Tracheal epithelial cell (primary cell): Measurements from ENCODE around the gene SFI1. TPM values are rescaled to one million over a fixed set of nuclear protein-coding genes. Genes with fewer than 3 reads are reported as not detected.

Experiments used
- total RNA-seq: library from RNA; depleted of rRNA; stranded (reverse); fragments of >200 nt; gene quantifications from 2 replicates; pipeline ENCODE4 v1.2.1, GENCODE V29; 2014

Gene SFI1
- 6.6 and 12.5 TPM in 2 replicates for total RNA-seq

GRCh38 chr22:31496007-31496734, at the start of gene SFI1:
SFI1 (plus strand) TSS chr22:31496536; CDS start chr22:31508285, 11,749 bp downstream.

DNA sequence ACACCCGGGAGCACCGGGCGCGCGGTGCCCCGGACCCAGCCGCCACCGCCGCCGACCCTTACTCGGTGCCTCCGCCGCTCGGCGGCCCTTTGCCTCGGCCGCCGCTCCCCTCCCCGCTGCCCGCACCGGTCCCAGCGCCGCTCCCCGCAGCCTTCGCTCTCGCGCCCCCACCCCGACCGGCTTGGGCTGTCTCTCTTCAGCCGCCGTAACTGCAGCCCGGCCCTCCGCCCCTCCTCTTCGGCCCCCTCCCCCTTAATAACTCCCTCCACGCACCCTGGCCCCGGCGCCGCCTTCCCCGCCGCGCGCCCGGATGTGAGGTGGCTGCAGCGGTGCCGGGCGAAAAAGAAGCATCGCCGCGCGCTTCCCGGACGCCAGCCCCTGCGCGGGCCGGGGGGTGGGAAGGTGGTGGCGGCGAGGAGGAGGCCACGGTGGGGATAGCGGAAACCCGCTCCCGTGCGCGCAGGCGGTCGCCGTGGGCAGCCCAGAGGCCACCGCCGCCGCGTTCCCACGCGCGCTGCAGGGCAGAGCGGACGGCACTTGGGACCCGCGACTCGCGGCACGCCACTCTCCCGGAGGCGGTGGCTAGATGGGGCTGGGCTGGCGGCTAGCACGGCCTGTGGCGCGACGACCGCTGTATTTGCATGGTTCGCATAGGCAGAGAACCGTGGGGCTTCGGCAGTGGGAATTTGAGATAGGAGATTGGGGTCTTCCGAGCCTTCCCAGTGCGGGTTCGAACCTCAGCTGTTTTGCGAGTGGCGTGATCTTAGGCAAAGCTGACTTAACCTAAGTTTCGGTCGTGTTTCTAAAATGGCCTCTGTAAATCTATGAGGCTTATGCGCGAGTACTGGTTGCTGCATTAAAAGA, 6.5 kb upstream of the SFI1 start, which contains the start of gene EIF4ENIF1:
Gene EIF4ENIF1, minus strand, starts transcription at position 211 of the 864 bp plus-strand sequence. CDS start 1,124 bp downstream, outside the sequence.

GRCh38 chr22:31661851-31662667, 165.7 kb downstream of the SFI1 start, which contains the start of gene PISD:
PISD (minus strand) TSS chr22:31662215; CDS start chr22:31662208, 7 bp downstream.

Other genes starting within 250 kb of the SFI1 start
- gene PIK3IP1, start 204.0 kb upstream of the SFI1 start, total RNA-seq, result 12.6 and 32.0 TPM in 2 replicates
- 7.2 and 8.7 TPM in 2 replicates for gene PATZ1, start 150.2 kb upstream of the SFI1 start, total RNA-seq
- 63.5 and 74.2 TPM in 2 replicates for gene DRG1, start 96.9 kb upstream of the SFI1 start, total RNA-seq
- gene EIF4ENIF1, start 6.7 kb upstream of the SFI1 start, total RNA-seq, result 7.5 and 46.5 TPM in 2 replicates
- gene PISD, start 165.7 kb downstream of the SFI1 start, total RNA-seq, result 22.6 and 54.9 TPM in 2 replicates